ENCODE results near the gene FAM3A.
"Not testable (repeated sequence)": the region's sequence is repeated elsewhere in the genome, so short reads cannot be mapped to it uniquely, and the experiment has no call there.

FAM3A gene

DNA sequence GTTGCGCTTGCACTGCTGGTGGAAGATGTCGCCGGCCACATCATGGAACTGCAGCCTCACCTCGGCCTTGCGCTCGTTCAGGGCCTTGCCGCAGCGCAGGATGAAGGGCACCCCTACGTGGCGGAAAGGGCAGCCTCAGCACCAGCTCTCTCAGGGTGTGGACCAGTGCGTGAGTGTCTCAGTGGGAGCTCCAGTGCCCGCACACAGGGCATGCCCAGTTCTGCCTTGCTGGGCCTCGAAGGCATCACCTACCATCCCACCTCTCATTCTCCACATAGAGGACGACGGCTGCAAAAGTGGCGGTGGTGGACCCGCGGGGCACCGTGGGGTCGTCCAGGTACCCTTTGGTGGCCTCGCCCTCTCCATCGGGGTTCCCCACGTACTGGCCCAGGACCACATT is 16.7 kb upstream of the FAM3A start:
- no peak for DNase-seq

DNA sequence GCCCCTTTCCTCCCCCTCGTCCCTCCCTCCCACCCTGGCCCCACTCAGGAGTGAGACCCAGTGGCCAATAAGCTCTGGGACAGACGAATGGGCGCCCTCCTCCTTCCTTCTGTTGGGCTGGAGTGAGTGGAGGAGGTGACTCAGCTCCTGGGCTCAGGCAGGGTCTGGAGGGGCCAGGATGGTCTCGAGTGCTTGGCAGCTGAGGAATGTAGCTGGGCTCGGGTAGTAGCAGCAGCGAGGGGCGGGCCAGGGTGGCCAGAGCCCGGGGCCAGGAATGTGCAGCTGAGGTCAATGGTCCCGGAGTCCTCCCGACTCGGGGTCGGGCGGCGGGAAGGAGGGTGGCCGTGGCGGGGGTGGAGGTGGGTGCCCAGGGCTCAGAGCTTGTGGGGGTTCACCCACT is 15.6 kb upstream of the FAM3A start:
- DNase-seq, result no peak

DNA sequence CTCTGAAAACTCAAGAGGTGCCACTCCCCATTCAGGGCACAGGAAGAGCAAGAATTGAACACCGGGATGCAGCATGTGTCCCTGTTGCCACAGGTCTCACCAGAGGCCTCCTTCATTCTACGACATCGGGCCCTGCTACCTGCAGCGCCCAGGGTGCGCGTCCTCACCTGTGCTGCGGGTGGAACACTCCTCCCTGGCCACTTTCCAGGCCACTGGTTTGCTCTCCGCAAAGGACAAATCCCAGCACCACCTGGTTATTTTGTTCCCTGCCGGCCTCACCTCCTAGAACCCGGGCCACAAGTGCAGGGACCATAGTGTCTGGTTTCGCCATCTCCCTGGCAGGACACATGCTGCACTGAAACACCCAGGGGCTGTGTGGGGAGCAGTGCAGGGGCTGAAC is 14.3 kb upstream of the FAM3A start:
- no peak for DNase-seq

DNA sequence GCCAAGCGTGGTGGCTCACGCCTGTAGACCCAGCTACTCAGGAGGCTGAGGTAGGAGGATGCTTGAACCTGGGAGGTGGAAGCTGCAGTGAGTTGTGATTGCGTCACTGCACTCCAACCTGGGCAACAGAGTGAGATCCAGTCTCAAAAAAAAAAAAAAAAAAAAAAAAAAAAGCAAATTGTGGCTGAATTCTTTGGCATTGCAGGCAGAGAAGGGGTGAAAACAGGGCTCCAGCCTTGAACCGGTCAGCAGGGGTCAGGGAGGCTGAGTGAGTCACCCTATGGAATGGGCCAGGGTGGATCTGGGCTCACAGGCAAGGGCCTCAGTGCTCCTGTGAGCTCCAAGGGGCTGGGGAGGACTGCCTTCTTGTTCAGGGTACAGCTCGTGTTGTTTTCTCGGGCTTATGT is 13.2 kb upstream of the FAM3A start:
- no peak for DNase-seq

DNA sequence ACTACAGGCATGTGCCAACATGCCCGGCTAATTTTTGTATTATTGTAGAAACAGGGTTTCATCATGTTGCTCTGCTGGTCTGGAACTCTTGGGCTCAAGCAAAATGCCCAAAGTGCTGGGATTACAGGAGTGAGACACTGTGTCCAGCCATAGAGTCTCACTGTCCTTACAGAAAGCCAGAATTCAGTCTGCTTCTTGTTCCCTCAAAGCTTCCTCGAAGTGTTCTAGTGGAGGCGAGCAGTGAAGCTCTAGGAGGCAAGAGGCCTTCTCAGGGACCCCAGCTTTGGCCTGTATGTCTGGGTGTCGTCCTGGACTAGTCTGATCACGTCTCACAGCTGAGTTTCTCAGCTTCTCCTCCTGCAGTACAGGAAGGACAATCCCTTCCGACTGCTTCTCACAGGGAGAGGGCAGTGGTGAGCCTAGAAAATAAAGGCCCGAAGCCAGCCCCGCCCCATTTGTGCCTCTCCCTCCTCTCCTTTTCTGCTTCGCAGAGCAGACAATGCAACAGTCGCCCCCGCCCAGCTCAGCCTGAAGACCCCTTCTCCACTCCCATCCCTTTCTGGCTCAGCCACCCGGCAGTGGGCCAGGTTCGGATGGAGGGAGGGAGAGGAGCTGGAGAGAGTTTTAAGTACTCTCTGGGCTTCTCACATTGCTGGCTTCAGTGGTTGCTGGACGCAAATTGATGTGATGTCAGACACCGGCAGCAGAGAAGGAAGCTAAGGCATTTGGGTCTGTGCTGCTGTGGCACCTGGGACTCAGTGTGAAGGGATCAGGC is 11.1 kb upstream of the FAM3A start:
- peak; percentile 63 for DNase-seq

DNA sequence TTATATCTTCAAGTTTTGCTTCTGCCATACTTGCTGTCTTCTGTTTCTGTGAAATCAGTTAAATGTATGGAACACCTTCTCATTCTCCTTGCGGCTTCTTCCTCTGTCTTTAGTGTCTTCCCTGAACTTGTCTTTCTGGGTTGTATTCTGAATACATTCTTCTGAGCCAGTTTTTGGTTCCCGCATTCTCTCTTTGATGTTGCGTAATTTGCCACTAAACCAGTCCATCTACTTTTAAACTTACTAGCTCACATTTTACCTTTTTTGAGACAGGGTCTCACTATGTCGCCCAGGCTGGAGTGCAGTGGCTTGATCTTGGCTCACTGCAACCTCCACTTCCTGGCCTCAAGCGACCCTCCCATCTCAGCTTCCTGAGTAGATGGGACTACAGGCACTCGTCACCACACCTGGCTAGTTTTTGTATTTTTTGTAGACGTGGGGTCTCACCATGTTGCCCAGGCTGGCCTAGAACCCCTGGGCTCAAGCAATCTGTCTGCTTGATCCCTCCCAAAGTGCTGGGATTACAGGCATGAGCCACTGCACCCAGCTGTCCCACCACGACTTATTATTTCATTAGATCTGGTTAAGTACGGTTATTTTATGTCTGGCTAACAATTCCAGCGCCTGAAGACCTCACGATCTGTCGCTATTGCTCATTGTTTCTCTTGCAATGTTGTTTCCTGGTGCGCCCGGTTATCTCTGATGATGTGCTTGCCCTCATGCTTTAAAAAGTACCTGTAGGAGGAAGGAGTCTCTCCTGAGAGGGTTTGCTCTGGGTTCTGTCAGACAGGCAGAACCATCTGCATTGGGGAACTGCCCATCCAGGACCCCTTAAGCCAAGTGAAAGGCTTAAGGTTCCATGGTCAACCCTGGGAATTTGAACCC is 9.8 kb upstream of the FAM3A start:
- DNase-seq, result no peak

DNA sequence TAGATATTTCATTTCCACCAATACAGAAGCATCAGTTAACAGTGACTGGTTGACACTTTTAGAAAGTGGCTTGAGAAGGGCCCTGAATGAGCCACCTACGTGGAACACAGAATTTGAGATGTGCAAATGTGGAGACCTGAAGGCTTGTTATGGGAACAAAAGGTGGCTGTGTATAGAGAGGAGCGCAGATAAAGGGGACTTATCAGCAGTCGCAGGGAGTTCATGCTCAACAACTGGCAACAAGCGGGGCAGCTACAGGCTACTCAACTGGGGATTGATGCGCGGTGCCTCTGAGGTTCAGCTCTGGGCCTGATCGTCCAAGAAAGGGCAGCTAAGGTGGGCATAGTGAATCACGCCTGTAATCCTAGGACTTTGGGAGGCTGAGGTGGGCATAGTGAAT is 3.4 kb upstream of the FAM3A start:
- DNase-seq, result no peak

DNA sequence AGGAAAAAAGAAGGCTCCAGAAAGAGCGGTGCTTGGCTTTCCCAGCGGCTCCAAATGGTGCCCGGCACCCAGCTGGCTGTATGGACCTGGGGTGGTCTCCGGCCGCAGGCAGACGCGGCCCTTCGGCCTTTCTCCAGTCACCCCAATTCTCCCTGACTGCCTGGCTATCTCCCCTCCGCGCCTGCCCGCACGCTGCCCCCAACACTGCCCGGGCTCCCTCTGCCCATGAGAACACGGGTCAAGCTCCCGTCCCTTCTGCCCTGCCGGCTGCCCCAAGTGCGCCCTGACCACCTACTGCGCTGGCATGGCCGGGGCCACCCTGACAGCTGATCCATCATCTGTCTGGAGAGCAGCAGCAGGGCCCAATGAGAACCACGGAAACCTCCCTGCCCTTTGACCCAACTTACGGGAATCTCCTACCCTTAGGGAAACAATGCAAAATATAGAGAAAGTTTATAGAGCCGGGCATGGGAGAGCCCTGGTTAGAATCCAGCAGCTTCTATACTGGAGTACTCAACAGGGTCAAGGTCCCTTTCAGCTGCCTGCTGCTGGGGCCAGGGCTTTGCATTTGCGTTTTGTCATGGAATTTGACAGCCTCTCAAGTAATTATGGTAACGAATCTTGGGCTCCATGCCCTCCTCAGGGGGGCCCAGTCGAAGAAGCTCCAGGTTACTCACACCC is 1.2 kb upstream of the FAM3A start:
- no peak for DNase-seq

DNA sequence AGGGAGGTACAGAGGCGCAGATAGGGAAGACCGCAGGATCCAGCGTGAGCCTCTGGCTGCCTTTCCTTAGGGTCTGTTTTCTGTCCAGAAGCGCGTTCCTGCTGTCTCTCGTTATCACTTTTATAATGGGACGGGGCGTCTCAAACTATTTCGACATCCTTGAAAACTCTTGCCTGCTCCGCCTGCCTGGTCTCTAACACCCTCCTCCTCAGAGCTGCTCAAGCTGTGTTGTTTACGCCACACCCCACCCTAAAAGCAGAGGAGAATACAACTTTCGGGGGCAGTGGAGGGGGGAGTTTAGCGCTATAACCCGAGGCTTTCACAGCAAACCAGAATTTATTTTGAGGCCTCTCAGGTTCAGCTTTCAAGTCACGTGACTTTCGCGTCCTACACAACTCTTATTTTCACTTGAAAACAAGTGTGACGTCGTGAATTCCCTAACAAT is 646 bp upstream of the FAM3A start:
- no peak for DNase-seq

DNA sequence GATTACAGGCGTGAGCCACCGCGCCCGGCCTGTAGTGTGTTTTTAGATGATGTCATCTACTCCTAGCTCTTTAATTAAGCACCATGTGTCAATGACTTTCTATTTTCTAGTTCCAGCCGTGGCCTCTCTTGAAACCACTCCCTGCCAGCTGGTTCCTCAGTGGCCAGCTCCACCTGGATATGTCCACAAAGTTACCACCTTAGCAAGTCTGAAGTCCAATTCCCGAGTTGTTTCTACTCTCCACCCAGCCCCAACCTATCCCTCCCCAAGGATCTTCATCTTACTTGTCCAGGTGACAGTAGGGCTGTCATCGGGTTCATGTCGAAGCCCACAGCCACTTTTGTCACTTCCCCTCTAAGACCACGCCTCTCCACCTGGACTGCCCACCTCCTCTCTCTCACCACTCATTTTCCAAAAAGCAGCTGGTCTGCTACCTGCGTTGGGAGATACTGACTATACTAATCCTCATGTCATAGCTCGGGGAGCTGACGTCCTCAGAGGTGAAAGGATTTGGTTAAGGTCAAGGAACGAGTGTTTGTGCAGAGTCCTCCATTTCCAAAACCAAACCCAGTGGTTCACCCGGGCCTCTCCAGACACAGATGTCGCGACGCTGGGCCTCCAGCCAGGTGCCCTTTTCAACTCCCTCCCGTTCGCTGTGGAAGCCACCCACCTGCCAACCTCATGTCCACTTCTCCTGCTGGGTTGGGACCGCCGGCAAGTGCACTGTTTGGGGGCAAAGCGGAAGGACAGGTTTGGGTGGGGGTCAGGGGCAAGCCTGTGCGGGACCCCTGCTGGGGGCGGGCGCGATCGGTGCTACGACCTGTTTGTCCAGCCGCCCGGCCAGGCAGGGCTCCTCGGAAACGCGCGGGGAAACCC is 704 bp downstream of the FAM3A start:
- peak; percentile 8 for DNase-seq

DNA sequence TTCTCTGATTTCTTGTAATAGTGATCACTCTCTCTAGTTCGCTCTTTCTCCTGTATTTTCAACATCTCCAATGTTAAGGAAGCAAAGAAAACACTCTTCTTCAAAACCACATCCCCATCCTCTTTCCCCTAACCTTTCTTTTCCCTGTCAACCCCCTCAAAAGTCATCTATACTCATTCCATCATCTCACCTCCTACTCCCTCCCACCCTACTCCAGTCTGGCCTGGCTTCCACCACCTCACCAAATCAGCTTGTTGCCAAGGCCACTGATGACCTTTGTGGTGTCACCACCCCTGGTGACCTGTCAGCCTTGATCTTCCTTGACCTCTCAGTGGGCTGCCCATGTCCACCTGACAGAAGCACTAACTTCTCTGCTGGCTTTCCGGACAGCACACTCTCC is 2.3 kb downstream of the FAM3A start:
- no peak for DNase-seq

DNA sequence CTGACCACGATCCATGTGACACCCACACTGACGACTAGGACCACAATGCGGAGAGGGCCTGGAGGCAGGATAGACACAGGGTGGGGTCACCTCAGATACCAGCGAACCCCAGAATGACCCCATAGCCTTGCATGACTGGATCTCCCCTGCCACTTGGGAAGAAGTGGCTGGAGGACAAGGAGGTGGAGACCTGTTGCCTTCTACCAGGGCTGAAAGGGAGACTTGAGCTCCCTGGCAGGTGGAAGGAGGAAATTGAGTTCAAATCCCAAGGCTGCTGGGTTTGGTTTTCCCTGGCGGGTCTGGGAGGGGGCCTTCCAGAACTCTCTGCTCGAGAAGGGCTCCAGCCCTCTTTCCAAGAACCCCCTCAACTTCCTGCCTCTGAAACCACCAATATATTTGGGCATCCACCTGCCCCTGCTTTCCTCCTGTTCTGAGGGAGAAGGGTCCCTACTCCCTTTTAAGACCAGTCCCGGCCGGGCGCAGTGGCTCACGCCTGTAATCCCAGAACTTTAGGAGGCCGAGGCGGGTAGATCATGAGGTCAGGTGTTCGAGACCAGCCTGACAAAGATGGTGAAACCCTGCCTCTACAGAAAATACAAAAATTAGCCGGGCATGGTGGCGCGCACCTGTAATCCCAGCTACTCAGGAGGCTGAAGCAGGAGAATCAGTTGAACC is 3.0 kb downstream of the FAM3A start:
- DNase-seq, result no peak

DNA sequence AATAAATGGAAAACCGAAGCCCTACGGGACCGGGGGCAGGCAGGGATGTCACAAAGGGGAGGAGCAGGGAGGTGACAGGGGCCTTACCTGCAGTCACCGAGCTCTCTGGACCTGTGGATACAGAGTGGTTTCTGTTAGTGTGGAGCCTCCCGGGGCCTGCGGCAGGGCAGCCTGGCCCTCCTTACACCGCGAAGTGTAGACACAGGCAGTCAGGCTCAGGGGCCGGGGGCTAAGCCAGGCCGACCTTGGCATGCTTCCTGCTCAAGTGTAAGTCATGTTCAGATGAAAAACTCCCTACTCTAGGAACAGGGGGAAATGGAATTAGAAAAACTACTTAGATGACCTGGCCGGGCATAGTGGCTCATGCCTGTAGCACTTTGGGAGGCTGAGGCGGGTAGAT is 4.3 kb downstream of the FAM3A start:
- DNase-seq, result no peak

DNA sequence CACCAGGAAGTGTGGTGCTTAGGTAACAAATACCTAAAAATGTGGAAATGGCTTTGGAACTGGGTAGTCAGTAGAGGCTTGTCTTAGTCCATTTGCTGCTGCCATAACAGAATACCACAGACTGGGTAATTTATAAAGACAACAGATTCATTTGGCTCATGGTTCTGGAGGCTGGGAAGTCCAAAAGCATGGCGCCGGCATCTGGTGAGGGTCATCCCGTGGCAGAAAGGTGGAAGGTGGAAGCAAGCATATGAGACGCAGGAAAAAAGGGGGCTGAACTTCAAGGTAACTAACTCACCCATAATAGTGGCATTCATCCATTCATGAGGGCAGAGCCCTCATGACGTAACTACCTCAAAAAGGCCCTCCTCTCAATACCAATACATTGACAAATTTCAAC is 6.6 kb downstream of the FAM3A start:
- DNase-seq, result no peak

DNA sequence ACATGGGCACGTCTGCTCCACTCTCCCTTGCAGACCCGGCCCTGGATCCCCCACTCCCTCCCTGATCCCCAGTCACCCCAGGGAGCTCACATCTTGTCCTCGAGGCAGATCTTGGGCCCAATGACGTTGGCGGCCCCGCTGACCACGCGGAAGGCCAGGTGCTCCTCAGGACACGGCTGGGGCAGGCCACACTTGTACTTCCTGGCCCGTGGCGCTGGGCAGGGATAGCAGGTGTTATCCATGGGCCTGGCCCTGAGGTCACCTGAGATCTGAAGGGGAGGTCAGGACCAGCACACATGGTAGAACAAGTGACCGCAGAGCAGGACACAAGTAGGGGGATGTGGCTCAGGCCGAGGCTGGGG is 7.7 kb downstream of the FAM3A start:
- DNase-seq, result no peak

DNA sequence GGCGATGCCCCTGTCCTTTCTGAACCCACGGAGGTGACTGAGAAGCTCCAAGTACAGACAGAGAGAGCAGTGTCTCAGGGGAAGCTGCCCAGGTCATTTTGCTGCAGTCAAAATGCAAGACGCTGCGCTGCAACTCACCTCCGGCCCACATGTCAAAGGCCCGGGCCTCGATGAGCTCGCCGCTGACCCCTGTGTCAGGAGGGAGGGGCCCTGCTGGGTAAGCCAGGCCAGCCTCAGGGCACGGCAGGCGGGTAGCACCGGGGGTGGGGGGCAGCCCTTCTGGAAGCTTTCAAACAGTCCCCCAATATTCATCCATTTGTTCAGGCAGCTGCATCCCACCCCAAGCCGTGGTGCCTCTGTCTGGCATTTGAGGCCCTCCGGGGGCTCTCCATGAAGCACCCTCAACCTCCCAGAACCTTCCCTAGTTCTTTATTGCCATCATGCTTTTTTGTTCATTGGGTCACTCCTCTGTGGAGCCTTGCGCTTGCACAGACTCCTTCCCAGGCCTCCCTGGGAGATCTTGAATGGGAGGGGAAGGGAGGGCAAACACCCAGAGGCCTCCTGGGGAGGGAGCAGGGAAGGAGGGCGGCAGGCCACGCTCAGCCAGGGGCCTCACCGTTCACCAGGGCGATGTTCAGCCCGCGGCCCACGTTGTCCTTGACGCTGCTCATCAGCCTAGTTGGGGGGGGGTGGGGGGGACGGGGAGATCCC is 8.2 kb downstream of the FAM3A start:
- DNase-seq, result no peak

DNA sequence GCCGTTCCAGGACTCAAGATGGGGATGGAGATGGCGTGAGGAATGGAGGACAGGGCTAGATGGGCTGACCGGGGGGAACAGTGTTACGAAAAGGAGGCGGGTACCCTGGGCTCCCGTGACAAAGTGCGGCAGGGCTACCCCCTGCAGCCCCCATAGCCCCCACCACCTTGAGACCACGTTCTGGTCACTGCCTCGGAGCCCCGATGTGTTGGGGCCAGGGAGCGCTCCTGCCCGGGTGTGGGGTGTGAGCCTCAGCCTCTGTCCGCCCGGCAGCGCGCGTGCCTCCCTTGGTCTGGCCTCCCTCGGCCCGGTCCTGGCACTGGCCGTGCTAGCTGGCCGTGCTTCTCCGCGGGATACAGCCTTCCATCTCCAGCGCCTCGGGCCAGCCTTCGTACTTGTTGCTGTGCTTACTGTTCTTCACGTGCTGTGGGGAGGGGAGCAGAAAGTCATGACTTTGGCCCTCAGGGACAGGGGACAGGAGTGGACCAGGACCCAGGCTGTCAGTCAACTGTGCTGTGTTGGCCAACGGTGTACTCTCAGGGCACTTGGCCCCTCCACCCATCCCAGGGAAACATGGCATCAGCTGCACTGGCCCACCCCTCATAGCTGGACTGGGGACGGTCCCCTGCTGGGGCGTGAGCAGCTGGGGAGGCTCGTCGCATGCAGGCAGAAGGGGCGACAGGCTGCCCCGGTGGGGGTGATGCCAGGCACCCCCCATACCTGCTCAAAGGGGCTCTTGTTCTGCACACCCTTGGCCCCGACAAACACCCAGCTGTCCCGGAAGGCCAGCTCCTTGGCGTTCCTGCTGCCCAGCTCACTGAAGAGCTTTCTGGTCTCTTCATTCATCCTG is 9.3 kb downstream of the FAM3A start:
- no peak for DNase-seq

DNA sequence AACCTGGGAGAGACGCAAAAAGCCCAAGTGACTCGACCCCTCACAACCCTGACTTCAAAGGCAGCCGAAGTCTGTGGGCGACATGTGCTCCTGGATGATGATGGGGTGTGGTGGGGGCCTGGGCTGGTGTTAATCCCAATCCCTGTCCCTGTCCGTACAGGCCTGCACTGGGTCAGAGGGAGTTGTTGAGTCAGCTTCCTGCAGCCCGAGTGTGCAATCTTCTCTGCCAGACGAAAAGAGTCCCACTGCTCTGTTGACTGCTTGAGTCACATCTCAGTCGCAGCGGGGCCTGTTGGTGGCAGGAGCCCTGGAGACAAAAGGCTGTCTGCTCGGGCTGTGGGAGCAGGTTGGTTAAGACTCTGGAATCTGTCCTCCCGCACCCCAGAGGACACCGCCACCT is 10.3 kb downstream of the FAM3A start:
- DNase-seq, result peak; percentile 20

DNA sequence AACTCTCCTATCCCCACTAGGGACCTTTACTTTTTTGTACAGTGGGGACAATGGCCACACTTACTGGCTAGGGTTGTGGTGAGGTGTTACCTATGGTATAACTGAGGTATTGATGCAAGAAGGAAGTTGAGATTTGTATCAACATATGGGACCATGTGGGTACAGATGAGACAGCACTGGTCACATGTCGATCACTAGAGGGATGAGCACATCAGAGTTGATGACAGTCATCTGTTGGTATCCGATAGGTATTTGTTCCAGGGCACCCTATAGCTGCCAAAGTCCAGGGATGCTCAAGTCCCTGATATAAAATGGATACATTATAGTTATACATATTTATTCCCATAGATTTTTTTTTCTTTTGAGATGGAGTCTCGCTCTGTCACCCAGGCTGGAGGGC is 13.0 kb downstream of the FAM3A start:
- DNase-seq, result peak; percentile 27

DNA sequence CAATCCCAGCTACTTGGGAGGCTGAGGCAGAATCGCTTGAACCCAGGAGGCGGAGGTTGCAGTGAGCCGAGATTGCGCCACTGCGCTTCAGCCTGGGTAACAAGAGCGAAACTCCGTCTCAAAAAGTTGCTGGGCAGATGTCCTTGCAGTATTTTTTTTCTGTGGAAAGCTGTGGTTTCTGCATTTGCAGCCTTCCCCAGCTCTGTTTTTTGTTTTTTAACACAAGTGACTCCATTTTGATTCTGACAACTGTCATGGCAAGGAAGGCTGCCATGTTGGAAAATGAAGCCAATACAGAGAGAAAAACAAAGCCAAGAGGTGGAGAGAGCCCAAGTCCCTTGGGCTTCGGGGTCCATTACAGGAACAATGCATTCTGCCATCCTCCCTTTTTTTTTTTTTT is 13.9 kb downstream of the FAM3A start:
- DNase-seq, result no peak

DNA sequence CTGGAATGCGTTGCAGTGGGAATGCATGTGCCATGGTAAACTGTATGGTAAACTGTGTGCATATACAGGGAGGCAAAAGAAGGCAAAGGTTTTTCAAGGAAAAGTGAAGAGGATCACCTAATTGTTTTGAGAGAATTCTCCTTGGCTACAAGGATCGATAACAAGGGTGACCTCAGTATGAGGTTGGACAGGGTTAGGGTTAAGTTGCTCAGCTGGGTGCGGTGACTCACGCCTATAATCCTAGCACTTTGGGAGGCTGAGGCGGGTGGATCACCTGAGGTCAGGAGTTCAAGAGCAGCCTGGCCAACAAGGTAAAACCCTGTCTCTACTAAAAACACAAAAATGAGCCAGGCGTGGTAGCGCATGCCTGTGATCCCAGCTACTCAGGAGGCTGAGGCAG is 14.6 kb downstream of the FAM3A start:
- DNase-seq, result not testable (repeated sequence)

Data from inflammatory macrophage treated with lipopolysaccharide for 4 hours (primary cell).